ENCODE results near the gene ITPRID1.

The ITPRID1 gene

GRCh38 chr7:31695859-31696614 lies 182.1 kb downstream of the ITPRID1 start:
- DNase-seq (ENCODE audit: low read depth in 2 of 2) = no peak

- no peak for DNase-seq (ENCODE audit: low read depth in 2 of 2)
Observed at GRCh38 chr7:31699050-31699449, 185.2 kb downstream of the ITPRID1 start.

GRCh38 chr7:31702354-31702753 lies 188.5 kb downstream of the ITPRID1 start:
- DNase-seq (ENCODE audit: low read depth in 2 of 2) = no peak

- no peak for DNase-seq (ENCODE audit: low read depth in 2 of 2)
Observed at GRCh38 chr7:31705377-31705776, 191.5 kb downstream of the ITPRID1 start.

GRCh38 chr7:31707089-31707488 lies 193.2 kb downstream of the ITPRID1 start:
- no peak for DNase-seq (ENCODE audit: low read depth in 2 of 2)
